ENCODE results near the gene REV3L.
A peak's percentile ranks its signal among the peaks of the same experiment; 100 is the strongest.
"Not testable (repeated sequence)": the region's sequence is repeated elsewhere in the genome, so short reads cannot be mapped to it uniquely, and the experiment has no call there.

REV3L gene

GRCh38 chr6:111490067-111490466 lies 7.0 kb upstream of the REV3L start:
- no peak for DNase-seq

GRCh38 chr6:111487661-111488060 lies 4.6 kb upstream of the REV3L start:
- DNase-seq = no peak

GRCh38 chr6:111486921-111487320 lies 3.9 kb upstream of the REV3L start:
- DNase-seq = no peak

- DNase-seq = no peak
Measured at GRCh38 chr6:111486475-111486874, 3.5 kb upstream of the REV3L start.

- DNase-seq = no peak
Measured at GRCh38 chr6:111485342-111485741, 2.3 kb upstream of the REV3L start.

- no peak for DNase-seq
Measured at GRCh38 chr6:111484633-111484930, 1.6 kb upstream of the REV3L start.

GRCh38 chr6:111483736-111484632 lies 966 bp upstream of the REV3L start:
- DNase-seq = peak; percentile 77

- peak; percentile 25 for DNase-seq
Measured at GRCh38 chr6:111482188-111482958, 645 bp downstream of the REV3L start.

GRCh38 chr6:111481836-111482187 lies 1.2 kb downstream of the REV3L start:
- DNase-seq = no peak

- no peak for DNase-seq
Measured at GRCh38 chr6:111480988-111481822, 1.8 kb downstream of the REV3L start.

GRCh38 chr6:111478749-111479148 lies 4.3 kb downstream of the REV3L start:
- DNase-seq = no peak

GRCh38 chr6:111478064-111478476 lies 4.9 kb downstream of the REV3L start:
- no peak for DNase-seq

- DNase-seq = no peak
Measured at GRCh38 chr6:111477481-111477938, 5.5 kb downstream of the REV3L start.

- DNase-seq = not testable (repeated sequence)
Measured at GRCh38 chr6:111476061-111476460, 7.0 kb downstream of the REV3L start.

GRCh38 chr6:111474771-111475170 lies 8.2 kb downstream of the REV3L start:
- no peak for DNase-seq

GRCh38 chr6:111474106-111474505 lies 8.9 kb downstream of the REV3L start:
- no peak for DNase-seq

- DNase-seq = no peak
Measured at GRCh38 chr6:111472933-111473435, 10.0 kb downstream of the REV3L start.

- DNase-seq = no peak
Measured at GRCh38 chr6:111471958-111472357, 11.1 kb downstream of the REV3L start.

- DNase-seq = no peak
Measured at GRCh38 chr6:111471533-111471932, 11.5 kb downstream of the REV3L start.

- no peak for DNase-seq
Measured at GRCh38 chr6:111470991-111471390, 12.0 kb downstream of the REV3L start.

GRCh38 chr6:111469543-111469942 lies 13.5 kb downstream of the REV3L start:
- DNase-seq = no peak

- DNase-seq = no peak
Measured at GRCh38 chr6:111468329-111469012, 14.5 kb downstream of the REV3L start.

All from activated CD4-positive, alpha-beta T cell treated with anti-CD3 and anti-CD28 coated beads for 1 hour (primary cell).